Measurements from ENCODE around the gene PRRG2. TPM values are rescaled to one million over a fixed set of nuclear protein-coding genes. Genes with fewer than 3 reads are reported as not detected.
A peak's percentile ranks its signal among the peaks of the same experiment; 100 is the strongest.

Gene PRRG2
- polyA plus RNA-seq, 1 donor: 0.18 TPM

DNA sequence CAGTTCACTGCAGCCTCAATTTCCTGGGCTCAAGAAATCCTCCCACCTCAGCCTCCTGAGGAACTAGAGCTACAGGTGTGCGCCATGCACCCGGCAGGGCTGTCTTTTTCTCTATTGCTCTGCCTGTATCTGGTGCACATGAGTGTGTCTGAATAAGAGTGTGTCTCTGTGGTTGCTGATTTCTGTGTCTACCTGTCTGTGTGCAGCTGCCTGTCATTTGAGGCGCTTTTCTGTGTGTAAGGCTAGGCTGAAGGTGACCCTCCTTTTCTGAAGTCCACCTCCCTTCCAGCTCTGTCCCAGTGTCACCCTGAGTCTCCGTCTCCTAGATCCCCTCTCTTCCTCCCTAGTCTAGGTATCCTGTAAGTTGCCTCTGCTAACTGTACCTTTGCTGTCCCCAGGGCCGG, 8.4 kb downstream of the PRRG2 start:
- DNase-seq: no peak

GRCh38 chr19:49590071-49590970, 9.2 kb downstream of the PRRG2 start:
- DNase-seq: peak; percentile 89

DNA sequence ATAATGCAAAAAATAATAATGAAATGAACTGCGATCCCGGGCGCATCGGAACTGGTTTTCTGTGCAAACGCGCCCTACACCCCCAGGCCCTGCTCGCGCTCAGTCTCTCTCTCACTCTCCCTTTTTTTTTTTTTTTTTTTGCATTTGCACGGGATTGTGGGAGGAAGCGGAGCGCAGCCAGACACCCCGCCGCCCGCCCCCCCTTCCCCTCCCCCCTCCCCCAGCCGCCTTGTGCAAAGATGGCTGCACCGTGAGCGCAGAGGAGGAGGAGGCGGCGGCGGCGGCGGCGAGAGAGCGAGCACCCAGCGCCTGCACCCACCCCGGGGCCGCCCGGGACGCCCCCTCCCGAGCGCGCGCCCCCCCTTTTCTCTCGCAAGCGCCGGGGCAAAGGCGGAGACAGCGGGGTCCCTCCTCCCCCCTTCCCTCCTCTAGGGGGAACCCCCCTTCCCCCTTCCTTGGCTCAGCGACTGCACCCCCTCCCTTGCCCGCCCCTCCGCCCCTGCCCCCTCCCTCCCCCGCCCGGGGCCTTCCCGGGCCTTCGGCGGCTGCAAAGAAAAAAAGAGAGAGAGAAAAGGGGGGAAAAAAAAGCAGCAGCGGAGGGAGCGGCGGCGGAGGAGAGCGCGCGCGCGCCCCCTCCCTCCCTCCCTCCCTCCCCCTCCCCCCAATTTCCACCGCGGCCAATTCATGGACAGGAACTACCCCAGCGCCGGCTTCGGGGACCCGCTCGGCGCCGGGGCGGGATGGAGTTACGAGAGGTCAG, 10.0 kb downstream of the PRRG2 start, which contains the start of gene PRR12:
PRR12 (plus strand) TSS at position 212 of the 760 bp plus-strand sequence; CDS start at position 685, 473 bp downstream.
- DNase-seq: peak; percentile 73

DNA sequence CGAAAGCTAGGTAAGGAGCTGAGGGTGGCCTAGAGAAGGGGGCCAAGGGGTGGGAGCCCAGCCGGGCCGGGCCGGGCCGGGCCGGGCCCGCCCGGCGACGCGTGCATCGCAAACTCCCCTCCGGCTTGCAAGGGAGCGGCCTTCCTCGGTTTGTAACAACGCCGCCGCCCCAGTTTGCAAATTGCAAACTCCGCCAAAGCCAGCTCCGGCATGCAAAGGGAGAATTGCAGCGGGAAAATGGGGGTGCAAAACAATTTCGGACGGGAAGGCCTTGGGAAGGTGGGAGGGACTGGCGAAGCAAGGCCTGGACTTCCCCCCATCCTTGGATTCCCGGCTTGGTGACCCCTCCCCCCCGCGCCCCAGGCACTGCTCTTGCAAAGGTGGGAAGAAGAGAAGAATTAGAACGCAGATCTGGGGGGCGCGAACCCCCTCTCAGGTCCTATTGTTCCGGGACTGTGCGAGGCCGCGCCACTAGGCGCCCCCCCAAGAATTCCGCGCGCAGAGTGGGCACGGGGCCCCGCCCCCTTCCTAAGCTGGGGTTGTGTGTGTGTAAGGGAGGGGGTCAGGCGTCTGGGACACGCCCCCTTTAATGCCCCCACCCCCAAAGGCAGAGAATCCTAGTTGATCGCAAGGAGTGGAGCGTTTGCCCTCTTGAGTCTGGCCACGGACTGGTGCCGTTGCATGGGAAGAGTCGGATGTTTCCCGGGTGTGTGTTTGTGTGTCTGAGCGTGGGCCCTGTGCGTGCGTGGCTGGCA, 10.8 kb downstream of the PRRG2 start:
- peak; percentile 55 for DNase-seq

DNA sequence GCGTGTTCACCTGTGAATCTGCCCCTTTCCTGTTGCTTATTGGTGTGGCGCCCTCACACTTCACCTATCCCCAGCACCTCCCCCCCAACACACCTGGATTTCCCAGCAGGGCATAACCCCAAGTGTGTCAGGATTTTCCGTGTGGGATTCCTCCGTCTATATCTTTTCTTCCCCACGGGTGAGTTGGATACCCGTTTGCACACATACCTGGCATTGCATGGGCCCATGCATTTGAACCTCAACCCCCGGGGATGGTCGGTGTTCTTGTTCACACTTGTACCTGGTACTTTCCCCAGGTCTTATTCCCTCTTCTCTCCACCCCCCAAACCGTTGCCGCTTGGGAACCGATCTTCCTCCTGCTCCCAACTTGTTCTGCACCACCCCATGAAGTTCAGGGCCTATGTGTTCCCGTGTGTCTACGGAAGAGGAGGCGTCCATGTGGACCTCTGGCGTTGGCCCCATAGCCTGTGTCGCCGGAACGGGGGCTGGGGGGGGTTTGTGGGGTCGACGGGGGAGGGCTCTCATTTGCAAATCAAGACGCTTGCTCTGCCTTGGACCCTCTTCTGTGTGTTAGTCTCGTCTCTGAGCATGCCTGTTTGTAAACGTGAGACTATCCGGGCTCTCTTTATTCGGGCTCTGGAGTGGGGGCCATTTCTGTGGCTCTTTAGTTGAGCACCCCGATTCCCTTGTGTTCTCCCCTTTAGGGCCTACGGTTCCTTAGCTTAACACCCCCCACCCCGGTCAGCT, 11.5 kb downstream of the PRRG2 start:
- no peak for DNase-seq

DNA sequence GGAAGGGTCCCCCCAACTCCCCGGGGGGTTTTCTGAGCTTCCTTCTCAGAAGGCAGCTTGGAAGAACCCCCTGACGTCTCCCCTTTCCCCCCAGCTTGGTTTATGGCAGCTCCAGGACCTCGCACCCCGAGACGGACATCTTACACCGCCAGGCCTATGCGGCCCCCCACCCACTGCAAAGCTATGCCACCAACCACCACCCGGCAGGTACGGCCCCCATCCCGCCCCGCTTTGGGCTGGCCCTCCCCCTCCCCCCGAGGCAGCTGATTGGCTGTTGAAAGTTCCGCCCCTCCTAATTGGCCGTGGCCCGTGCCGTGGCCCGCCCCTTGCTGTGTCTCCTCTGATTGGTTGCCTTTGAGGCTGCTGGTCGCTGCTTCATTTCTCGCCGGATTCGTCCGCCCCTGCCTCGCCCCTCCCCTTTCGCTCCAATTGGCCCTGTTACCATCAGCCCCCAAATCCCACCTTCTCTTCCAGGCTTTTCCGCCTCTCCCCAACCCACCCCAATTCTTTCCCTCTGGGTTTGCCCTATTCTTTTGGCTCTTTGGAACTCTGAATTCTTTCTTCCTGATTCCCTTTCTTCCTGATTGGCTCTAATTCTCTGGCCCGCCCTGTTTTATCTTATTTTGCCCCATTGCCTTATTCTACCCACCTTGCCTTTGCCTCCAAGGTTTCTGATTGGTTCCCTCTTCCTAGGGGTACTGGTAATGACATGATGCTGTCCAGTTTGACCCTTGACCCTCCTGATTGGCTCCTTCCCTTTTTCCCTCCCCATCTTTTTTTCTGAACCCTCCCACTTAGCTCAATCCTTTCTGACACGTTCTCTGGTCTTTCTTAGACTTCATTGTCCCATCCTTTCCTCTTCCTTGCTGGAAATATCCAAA, 12.4 kb downstream of the PRRG2 start:
- peak; percentile 90 for DNase-seq

- DNase-seq: no peak
Measured at GRCh38 chr19:49594157-49594992, 13.3 kb downstream of the PRRG2 start.

GRCh38 chr19:49594993-49595818, 14.1 kb downstream of the PRRG2 start:
- no peak for DNase-seq

DNA sequence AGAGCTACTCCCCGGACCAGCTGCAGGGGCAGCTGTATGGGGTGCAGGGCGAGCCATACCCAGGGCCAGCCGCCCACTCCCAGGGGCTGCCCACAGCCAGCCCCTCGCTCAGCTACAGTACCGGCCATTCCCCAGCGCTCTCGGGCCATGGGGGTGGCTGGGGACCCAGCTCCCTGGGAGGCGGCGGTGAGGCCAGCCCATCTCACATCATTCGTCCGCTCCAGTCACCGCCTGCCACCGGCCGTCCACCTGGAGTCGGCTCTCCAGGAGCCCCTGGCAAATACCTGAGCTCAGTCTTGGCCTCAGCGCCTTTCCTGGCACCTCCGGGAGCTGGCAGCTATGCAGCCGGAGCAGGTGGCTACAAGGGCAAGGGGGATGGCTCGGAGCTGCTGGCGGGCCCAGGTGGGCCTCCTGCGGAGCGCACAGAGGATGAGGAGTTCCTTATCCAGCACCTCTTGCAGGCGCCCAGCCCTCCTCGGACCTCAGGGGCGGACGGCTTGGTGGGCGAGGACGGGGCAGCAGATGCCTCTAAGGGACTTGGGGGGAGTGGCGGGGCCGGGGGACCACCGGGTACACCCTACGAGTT, 14.8 kb downstream of the PRRG2 start:
- no peak for DNase-seq

DNA sequence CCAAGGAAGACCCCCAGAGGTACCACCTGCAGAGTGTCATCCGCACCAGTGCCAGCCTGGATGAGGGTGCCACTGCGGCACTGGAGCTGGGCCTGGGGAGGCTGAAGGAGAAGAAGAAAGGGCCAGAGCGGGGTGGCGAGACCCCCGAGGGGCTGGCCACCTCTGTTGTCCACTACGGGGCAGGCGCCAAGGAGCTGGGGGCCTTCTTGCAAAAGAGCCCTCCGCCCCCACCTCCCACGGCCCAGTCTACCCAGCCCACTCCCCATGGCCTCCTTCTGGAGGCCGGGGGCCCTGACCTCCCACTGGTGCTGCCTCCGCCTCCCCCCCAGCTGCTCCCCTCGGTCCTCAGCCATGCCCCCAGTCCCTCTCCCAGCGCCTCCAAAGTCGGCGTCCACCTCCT, 15.3 kb downstream of the PRRG2 start:
- DNase-seq: no peak

- DNase-seq: no peak
Measured at GRCh38 chr19:49596954-49597702, 16.0 kb downstream of the PRRG2 start.

GRCh38 chr19:49597703-49597974, 16.5 kb downstream of the PRRG2 start:
- DNase-seq: no peak

- no peak for DNase-seq
Measured at GRCh38 chr19:49599378-49600295, 18.5 kb downstream of the PRRG2 start.

DNA sequence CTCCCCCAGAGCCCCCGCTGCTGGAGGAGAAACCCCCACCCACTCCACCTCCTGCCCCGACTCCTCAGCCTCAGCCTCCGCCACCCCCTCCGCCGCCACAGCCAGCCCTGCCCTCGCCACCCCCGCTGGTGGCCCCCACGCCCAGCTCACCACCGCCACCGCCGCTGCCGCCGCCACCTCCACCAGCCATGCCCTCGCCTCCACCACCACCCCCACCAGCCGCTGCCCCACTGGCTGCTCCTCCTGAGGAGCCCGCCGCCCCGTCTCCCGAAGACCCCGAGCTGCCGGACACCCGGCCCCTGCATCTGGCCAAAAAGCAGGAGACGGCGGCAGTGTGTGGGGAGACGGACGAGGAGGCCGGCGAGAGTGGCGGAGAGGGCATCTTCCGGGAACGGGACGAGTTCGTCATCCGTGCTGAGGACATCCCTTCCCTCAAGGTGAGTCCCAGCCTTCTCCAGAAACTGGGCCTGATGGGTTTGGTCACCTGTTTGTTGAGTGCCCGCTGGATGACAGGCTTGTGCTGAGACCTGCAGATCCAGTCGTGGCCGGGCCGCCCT, 20.4 kb downstream of the PRRG2 start:
- no peak for DNase-seq

GRCh38 chr19:49602806-49603205, 21.7 kb downstream of the PRRG2 start:
- no peak for DNase-seq

GRCh38 chr19:49605605-49606004, 24.5 kb downstream of the PRRG2 start:
- no peak for DNase-seq

Data from hindlimb muscle (tissue), 1 donor.